GM13976 (cell line): Measurements from ENCODE around the gene GPRC5B.

Experiments used
- DNase-seq: peaks from one replicate; pipeline ENCODE4 v3.0.0; 2012; ENCODE audit warnings: low spot score
- in situ Hi-C: fragments of 300-500 bp; cut with MboI; formaldehyde crosslinking; loops from one replicate; pipeline ENCODE4 v1.12.0; 2022; ENCODE audit warnings: low sequenced_read_pairs, mixed read lengths, inconsistent platforms; ENCODE audit not compliant: unreplicated experiment
- TF ChIP-seq, protein P1 (sequence below): IDR thresholded peaks from 2 replicates; pipeline ENCODE4 v1.5.1; 2012; ENCODE audit warnings: borderline replicate concordance, mild to moderate bottlenecking; ENCODE audit not compliant: insufficient read depth; ENCODE audit errors: extremely low read depth, missing control alignments, control extremely low read depth

GPRC5B gene

DNA sequence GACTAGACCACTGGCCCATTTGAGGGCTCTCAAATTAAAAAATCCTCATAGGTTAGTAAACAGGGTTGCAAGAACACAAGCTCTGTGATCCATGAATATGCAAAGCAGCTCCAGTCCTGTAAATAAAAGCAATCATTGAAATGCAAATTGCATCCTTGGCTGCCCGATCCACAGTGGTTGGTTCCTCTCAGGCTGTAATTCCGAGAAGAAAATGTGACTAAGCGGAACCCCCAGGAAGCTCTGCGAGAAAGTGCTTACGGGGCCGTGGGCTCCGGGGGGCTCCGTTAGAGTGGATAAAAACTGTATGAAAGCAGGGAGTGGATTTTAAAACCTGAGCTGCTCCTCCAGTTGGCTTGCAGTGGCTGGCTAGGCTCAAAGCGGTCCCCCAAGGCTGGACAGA is 2.5 kb downstream of the GPRC5B start:
- DNase-seq, result no peak
- in situ Hi-C loops, result loop anchor here (10.0 kb wide), 1 partner anchor 297 kb away; no protein-coding TSS in a partner anchor
- TF ChIP-seq, protein P1, sequence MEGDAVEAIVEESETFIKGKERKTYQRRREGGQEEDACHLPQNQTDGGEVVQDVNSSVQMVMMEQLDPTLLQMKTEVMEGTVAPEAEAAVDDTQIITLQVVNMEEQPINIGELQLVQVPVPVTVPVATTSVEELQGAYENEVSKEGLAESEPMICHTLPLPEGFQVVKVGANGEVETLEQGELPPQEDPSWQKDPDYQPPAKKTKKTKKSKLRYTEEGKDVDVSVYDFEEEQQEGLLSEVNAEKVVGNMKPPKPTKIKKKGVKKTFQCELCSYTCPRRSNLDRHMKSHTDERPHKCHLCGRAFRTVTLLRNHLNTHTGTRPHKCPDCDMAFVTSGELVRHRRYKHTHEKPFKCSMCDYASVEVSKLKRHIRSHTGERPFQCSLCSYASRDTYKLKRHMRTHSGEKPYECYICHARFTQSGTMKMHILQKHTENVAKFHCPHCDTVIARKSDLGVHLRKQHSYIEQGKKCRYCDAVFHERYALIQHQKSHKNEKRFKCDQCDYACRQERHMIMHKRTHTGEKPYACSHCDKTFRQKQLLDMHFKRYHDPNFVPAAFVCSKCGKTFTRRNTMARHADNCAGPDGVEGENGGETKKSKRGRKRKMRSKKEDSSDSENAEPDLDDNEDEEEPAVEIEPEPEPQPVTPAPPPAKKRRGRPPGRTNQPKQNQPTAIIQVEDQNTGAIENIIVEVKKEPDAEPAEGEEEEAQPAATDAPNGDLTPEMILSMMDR, result no peak

GRCh38 chr16:19881783-19882182 is 2.9 kb downstream of the GPRC5B start:
- DNase-seq, result no peak
- TF ChIP-seq, protein P1, result no peak
- in situ Hi-C loops, result loop anchor here (10.0 kb wide), 1 partner anchor 297 kb away; no protein-coding TSS in a partner anchor

GRCh38 chr16:19881028-19881427 is 3.6 kb downstream of the GPRC5B start:
- TF ChIP-seq, protein P1, result no peak
- DNase-seq, result no peak
- in situ Hi-C loops, result loop anchor here (10.0 kb wide), 1 partner anchor 296 kb away; no protein-coding TSS in a partner anchor

- no peak for DNase-seq
- in situ Hi-C loops, result no loop called here
- TF ChIP-seq, protein P1, result no peak
Measured at GRCh38 chr16:19879241-19879792, 5.3 kb downstream of the GPRC5B start.

- in situ Hi-C loops, result no loop called here
- TF ChIP-seq, protein P1, result no peak
- DNase-seq, result no peak
Measured at GRCh38 chr16:19878757-19879156, 5.9 kb downstream of the GPRC5B start.

DNA sequence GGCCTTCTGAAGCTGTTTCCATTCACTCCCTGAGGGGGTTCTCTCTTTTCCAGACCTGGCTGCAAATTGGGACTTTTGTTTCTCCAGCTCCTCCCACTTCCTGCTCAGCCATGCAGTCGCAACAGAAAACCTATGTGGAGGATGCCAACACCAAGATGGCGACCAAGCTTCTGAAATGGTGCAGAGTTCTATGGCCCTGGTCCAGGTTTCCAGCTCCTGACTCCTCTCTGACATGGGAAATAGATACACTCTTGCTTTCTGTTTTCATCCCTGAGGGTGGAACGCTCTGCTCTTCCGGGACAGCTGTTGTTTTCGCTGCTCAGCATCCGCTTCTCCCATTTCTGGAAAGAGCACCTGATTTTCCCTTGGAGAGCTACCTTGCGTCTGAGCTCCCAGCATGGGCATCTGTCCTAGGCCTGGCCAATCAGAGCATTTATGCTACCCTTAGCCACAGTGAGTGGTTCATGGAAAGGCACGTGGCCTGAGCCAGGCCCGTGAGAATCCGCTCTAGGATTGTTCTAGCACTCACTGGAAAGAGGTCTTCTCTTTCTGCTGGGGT is 8.1 kb downstream of the GPRC5B start:
- TF ChIP-seq, protein P1, result no peak
- in situ Hi-C loops, result no loop called here
- no peak for DNase-seq

DNA sequence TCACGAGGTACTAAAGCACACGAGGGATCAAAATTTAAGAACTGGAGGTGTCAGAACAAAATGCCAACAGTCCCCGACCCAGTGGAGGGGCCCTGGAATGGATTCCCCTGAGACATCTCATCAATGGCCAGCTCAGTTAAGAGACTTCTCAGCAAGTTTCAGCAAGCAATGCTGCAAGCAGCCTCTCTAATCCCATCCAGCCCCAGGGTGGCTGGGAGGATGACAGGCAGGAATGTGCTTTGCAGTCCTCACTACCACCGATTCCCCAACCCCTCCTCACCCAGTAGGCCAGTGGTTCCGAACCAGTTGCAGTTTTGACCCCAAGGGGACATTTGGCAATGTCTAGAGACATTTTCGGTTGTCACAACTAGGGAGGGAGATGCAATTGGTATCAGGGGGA is 8.7 kb downstream of the GPRC5B start:
- DNase-seq, result no peak
- in situ Hi-C loops, result no loop called here
- TF ChIP-seq, protein P1, result no peak
